Esophagus squamous epithelium (tissue), 5 donors: ENCODE results near the gene KCNMA1. TPM values are rescaled to one million over a fixed set of nuclear protein-coding genes. Genes with fewer than 3 reads are reported as not detected.

Experiments
- DNase-seq: peaks from one replicate; lab custom pipeline; 2025; lab: John Stamatoyannopoulos, UW
- H3K27ac ChIP-seq, 4 donors: fragments of 200-600 bp; sonication (generic); one replicate each; pipeline ENCODE4 v1.5.1; 2016 to 2019; ENCODE audit warnings: mild to moderate bottlenecking in 1 of 4
- H3K27me3 ChIP-seq, 4 donors: fragments of 200-600 bp; sonication (generic); 1 replicate in 3 of 4; 2 replicates in 1 of 4; pipeline versions ENCODE4 v1.5.1 to v1.6.0; 2017 to 2021; ENCODE audit warnings: antibody characterized with exemption in 1 of 4
- H3K36me3 ChIP-seq, 3 donors: fragments of 200-600 bp; sonication (generic); one replicate each; pipeline ENCODE4 v1.5.1; 2016 to 2019
- H3K4me1 ChIP-seq, 3 donors: fragments of 200-600 bp; sonication (generic); one replicate each; pipeline ENCODE4 v1.5.1; 2017 to 2019
- H3K4me3 ChIP-seq, 4 donors: fragments of 200-600 bp; sonication (generic); 1 replicate in 3 of 4; 2 replicates in 1 of 4; pipeline ENCODE4 v1.5.1; 2016 to 2019; ENCODE audit warnings: mild to moderate bottlenecking in 2 of 4, moderate library complexity in 1 of 4
- H3K9me3 ChIP-seq, 3 donors: fragments of 200-600 bp; sonication (generic); one replicate each; pipeline ENCODE4 v1.5.1; 2016 to 2019
- CTCF ChIP-seq, 6 experiments: fragments of 450-650 bp in 4 of 6; fragments of 200-600 bp in 2 of 6; sonication (generic) in 2 of 6; IDR thresholded peaks; one replicate each; pipeline ENCODE4 v1.5.1; 2016 to 2019; ENCODE audit warnings: antibody characterized with exemption in 6 of 6, mild to moderate bottlenecking in 4 of 6, moderate library complexity in 4 of 6
- POLR2A ChIP-seq, 4 donors: fragments of 450-650 bp; IDR thresholded peaks; one replicate each; pipeline ENCODE4 v1.6.1; 2017; ENCODE audit warnings: antibody characterized with exemption in 4 of 4, mild to moderate bottlenecking in 4 of 4, moderate library complexity in 3 of 4
- WGBS, 2 donors: methylation state at CpG; one replicate each; pipeline ENCODE4 v1.1.5; 2018; 5-methylcytosine and 5-hydroxymethylcytosine counted together
- intact Hi-C: fragments of 100-400 bp; cut with DNase I; formaldehyde crosslinking; loops from one replicate; pipeline ENCODE4 v1.15.0; 2022
- total RNA-seq, 4 donors: library from RNA; depleted of rRNA; stranded (reverse); fragments of >200 nt; gene quantifications; one replicate each; pipeline ENCODE4 v1.1.0, GENCODE V29; 2016
- donor health status: DM: yes; HTN: yes; CAD: no.

The KCNMA1 gene
- total RNA-seq, 4 donors from 2014 or later, result 7.5 to 74.2 (median 18.0) TPM

GRCh38 chr10:77459905-77460304 is 177.7 kb downstream of the KCNMA1 start:
- no peak for DNase-seq
- H3K4me3 ChIP-seq, result no peak overlapping the region
- H3K36me3 ChIP-seq, result no peaks in the 10 kb centered on the region
- H3K27ac ChIP-seq, result no peak overlapping the region
- H3K9me3 ChIP-seq, result no peaks in the 10 kb centered on the region
- peaks cover 0 to 19% (median 0%) of the 10 kb centered on the region in 3 donors for H3K4me1 ChIP-seq
- TF ChIP-seq POLR2A (IDR thresholded peaks at IDR 0.05) (no peak), CTCF (IDR thresholded peaks at IDR 0.05) (no peak)
- 90 to 99% methylated on average over 3 of the region's 3 CpGs for WGBS, 2 donors
- peaks cover 0 to 3% (median 0%) of the 10 kb centered on the region in 4 donors for H3K27me3 ChIP-seq
- intact Hi-C loops, result no loop called here

GRCh38 chr10:77458986-77459590 is 178.5 kb downstream of the KCNMA1 start:
- H3K27ac ChIP-seq, result no peak overlapping the region
- intact Hi-C loops, result no loop called here
- H3K4me1 ChIP-seq, result peaks cover 0 to 17% (median 0%) of the 10 kb centered on the region in 3 donors
- TF ChIP-seq CTCF (IDR thresholded peaks at IDR 0.05), result no peak
- TF ChIP-seq POLR2A (IDR thresholded peaks at IDR 0.05), result no peak
- H3K27me3 ChIP-seq, result peaks cover 0 to 3% (median 0%) of the 10 kb centered on the region in 4 donors
- H3K9me3 ChIP-seq, result no peaks in the 10 kb centered on the region
- WGBS, 2 donors, result 73 to 74% methylated on average over 3 of the region's 3 CpGs
- no peak overlapping the region for H3K4me3 ChIP-seq
- no peaks in the 10 kb centered on the region for H3K36me3 ChIP-seq
- no peak for DNase-seq

GRCh38 chr10:77457721-77458120 is 179.9 kb downstream of the KCNMA1 start:
- H3K36me3 ChIP-seq, result no peaks in the 10 kb centered on the region
- no peak overlapping the region for H3K27ac ChIP-seq
- no peaks in the 10 kb centered on the region for H3K9me3 ChIP-seq
- peaks cover 0 to 3% (median 0%) of the 10 kb centered on the region in 4 donors for H3K27me3 ChIP-seq
- H3K4me1 ChIP-seq, result peaks cover 0 to 5% (median 0%) of the 10 kb centered on the region in 3 donors
- no peak for DNase-seq
- no peak overlapping the region for H3K4me3 ChIP-seq
- 63 to 78% methylated on average over 6 to 7 of the region's 7 CpGs for WGBS, 2 donors
- TF ChIP-seq CTCF (IDR thresholded peaks at IDR 0.05), result no peak
- TF ChIP-seq POLR2A (IDR thresholded peaks at IDR 0.05), result no peak
- intact Hi-C loops, result no loop called here

- 80 to 92% methylated on average over 1 of the region's 1 CpG for WGBS, 2 donors
- no peak for DNase-seq
- Histone ChIP-seq H3K36me3 (no peaks in the 10 kb centered on the region), H3K4me1 (peaks cover 0 to 5% (median 0%) of the 10 kb centered on the region in 3 donors), H3K9me3 (no peaks in the 10 kb centered on the region), H3K27ac (no peak overlapping the region), H3K4me3 (no peak overlapping the region), H3K27me3 (peaks cover 0 to 3% (median 0%) of the 10 kb centered on the region in 4 donors)
- no peak for TF ChIP-seq POLR2A (IDR thresholded peaks at IDR 0.05)
- TF ChIP-seq CTCF (IDR thresholded peaks at IDR 0.05), result no peak
- intact Hi-C loops, result no loop called here
Observed at GRCh38 chr10:77457266-77457665, 180.3 kb downstream of the KCNMA1 start.

- H3K36me3 ChIP-seq, result no peaks in the 10 kb centered on the region
- peaks cover 0 to 3% (median 0%) of the 10 kb centered on the region in 4 donors for H3K27me3 ChIP-seq
- no peak for DNase-seq
- peaks cover 0 to under 1% (median 0%) of the 10 kb centered on the region in 3 donors for H3K4me1 ChIP-seq
- intact Hi-C loops, result no loop called here
- no peaks in the 10 kb centered on the region for H3K9me3 ChIP-seq
- no peak overlapping the region for H3K4me3 ChIP-seq
- 64 to 87% methylated on average over 4 to 5 of the region's 5 CpGs for WGBS, 2 donors
- TF ChIP-seq CTCF (IDR thresholded peaks at IDR 0.05) (no peak), POLR2A (IDR thresholded peaks at IDR 0.05) (no peak)
- H3K27ac ChIP-seq, result no peak overlapping the region
Observed at GRCh38 chr10:77456414-77456813, 181.2 kb downstream of the KCNMA1 start.
